Measurements from ENCODE around the gene CYP2J2.

- no peak for TF ChIP-seq CTCF (IDR thresholded peaks at IDR 0.05)
- TF ChIP-seq POLR2AphosphoS5 (IDR thresholded peaks at IDR 0.05), result no peak
These were observed 17.9 kb downstream of the CYP2J2 start for GRCh38 chr1:59908682-59909081.

All from prostate gland (tissue), 2 donors.